ENCODE data around the gene GALNT16.
"Not testable (repeated sequence)": the region's sequence is repeated elsewhere in the genome, so short reads cannot be mapped to it uniquely, and the experiment has no call there.

The GALNT16 gene

DNA sequence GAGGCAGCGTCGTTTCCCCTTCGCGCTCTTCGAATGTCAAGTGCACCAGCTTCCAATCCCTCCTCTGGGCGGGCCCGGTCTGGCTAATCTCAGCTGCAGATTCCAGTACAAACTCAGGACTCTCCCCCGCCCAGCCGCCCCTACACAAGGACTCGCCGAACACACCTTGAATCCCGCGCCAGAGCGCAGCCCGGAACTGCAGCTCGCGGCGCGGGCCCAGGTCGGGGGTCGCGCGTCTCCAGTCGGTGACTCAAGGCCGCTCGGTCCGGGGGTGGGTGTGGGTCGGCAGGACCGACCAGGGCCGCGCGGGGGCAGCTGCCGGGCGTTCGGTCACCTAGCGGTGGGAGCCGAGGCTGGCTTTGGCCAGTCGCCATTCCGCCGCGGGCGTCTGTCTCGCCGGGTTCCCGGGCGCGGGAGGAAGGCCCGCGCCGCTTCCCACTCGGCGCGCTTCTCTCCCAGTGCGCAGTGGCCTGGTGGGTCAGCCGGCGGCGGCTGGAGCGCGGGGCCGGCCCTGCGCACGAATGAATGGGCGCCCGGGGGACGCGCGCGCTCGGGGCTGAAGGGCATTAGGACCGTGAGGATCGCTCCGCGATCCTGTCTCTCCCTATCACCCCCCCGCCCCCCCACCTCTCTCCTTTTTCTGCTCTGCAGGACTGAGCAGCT lies at the start of gene GALNT16:
GALNT16 (plus strand) TSS at position 632 of the 663 bp plus-strand sequence. CDS start 133 bp downstream, outside the sequence.
- H3K27ac ChIP-seq = no peak within 1 kb of the TSS
- no peak for DNase-seq (ENCODE audit: low read depth, low spot score)

GRCh38 chr14:69214393-69214792 lies 45.6 kb upstream of the GALNT16 start:
- DNase-seq (ENCODE audit: low read depth, low spot score) = no peak
- H3K27ac ChIP-seq = no peak overlapping the region

DNA sequence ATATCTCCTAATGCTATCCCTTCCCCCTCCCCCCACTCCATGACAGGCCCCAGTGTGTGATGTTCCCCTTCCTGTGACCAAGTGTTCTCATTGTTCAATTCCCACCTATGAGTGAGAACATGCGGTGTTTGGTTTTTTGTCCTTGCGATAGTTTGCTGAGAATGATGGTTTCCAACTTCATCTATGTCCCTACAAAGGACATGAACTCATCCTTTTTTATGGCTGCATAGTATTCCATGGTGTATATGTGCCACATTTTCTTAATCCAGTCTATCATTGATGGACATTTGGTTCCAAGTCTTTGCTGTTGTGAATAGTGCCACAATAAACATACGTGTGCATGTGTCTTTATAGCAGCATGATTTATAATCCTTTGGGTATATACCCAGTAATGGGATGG lies 42.3 kb upstream of the GALNT16 start:
- H3K27ac ChIP-seq; DNase-seq (ENCODE audit: low read depth, low spot score): not testable (repeated sequence)

- H3K27ac ChIP-seq = no peak overlapping the region
- DNase-seq (ENCODE audit: low read depth, low spot score) = no peak
Measured at GRCh38 chr14:69224946-69225345, 35.0 kb upstream of the GALNT16 start.

GRCh38 chr14:69226178-69226577 lies 33.8 kb upstream of the GALNT16 start:
- no peak for DNase-seq (ENCODE audit: low read depth, low spot score)
- H3K27ac ChIP-seq = no peak overlapping the region

DNA sequence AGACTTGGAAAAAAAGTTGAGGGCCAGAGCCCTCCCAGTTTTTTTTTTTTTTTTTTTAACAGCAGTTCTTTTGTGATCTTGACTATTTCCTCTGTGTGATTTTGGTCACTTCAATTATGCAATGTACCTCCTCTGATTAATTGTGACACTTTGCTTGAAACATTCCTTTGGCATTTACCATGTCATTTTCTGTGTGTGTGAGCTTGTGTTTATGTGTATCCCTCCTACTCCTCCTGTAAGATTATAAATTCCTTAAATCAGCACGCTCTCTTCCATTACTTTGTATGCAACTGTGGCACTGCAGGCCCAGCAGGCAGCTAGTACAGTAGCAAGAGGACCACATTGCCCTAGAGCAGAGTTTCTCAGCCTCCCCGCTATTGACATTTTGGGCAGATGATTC lies 33.2 kb upstream of the GALNT16 start:
- no peak overlapping the region for H3K27ac ChIP-seq
- no peak for DNase-seq (ENCODE audit: low read depth, low spot score)

GRCh38 chr14:69231486-69231885 lies 28.5 kb upstream of the GALNT16 start:
- DNase-seq (ENCODE audit: low read depth, low spot score) = no peak
- H3K27ac ChIP-seq = no peak overlapping the region

DNA sequence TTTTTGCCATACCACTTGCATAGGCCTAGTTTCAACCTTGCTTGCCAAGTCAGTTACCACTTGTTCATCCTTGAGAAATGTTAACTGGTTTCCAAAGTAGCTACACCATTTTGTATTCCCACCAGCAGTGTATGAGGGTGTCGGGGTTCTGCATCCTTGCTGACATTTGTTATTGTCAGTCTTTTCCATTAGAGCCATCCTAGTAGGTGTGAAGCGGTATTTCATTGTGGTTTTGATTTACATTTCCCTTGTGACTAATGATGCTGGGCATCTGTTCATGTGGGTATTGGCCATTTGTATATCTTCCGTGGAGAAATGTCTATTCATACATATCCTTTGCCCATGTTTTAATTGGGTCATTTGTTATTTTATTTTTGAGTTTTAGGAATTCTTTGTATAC lies 27.6 kb upstream of the GALNT16 start:
- DNase-seq (ENCODE audit: low read depth, low spot score) = no peak

GRCh38 chr14:69234106-69234505 lies 25.9 kb upstream of the GALNT16 start:
- no peak for DNase-seq (ENCODE audit: low read depth, low spot score)

More for the DNA sequence above, 27.6 kb upstream of the GALNT16 start:
- no peak overlapping the region for H3K27ac ChIP-seq

DNA sequence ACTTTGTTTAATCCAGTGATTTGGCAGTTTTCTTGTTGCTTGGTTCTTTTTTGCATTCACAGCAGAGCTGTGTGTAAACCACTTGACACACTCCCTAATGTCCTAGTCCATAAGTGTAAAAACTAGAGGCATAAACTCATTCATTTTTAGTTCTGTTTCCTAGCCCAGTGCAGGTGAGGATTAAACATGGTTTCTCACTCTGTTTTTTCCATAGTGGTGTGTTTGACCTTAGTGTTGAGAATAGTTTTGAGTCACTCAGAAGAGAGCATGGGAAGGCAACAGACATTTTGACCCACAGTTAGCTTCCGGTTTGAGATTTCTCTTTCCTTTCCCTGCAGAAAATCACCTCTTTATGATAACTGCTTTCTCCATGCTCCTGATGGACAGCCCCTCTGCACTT lies 24.2 kb upstream of the GALNT16 start:
- no peak for DNase-seq (ENCODE audit: low read depth, low spot score)
- H3K27ac ChIP-seq = no peak overlapping the region

More at GRCh38 chr14:69234106-69234505, 25.9 kb upstream of the GALNT16 start:
- no peak overlapping the region for H3K27ac ChIP-seq

GRCh38 chr14:69237142-69237541 lies 22.8 kb upstream of the GALNT16 start:
- no peak overlapping the region for H3K27ac ChIP-seq
- no peak for DNase-seq (ENCODE audit: low read depth, low spot score)

DNA sequence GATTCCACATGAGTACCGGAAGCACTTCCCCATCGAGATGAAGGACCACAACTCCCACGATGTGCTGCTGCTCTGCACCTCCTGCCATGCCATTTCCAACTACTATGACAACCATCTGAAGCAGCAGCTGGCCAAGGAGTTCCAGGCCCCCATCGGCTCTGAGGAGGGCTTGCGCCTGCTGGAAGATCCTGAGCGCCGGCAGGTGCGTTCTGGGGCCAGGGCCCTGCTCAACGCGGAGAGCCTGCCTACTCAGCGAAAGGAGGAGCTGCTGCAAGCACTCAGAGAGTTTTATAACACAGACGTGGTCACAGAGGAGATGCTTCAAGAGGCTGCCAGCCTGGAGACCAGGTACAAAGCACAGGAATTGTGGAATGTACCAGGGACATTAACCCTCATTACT lies 22.4 kb upstream of the GALNT16 start:
- no peak overlapping the region for H3K27ac ChIP-seq
- DNase-seq (ENCODE audit: low read depth, low spot score) = no peak

GRCh38 chr14:69238883-69239282 lies 21.1 kb upstream of the GALNT16 start:
- H3K27ac ChIP-seq = no peak overlapping the region
- DNase-seq (ENCODE audit: low read depth, low spot score) = no peak

GRCh38 chr14:69240527-69241173 lies 19.3 kb upstream of the GALNT16 start:
- DNase-seq (ENCODE audit: low read depth, low spot score) = no peak
- H3K27ac ChIP-seq = no peak overlapping the region

- DNase-seq (ENCODE audit: low read depth, low spot score) = no peak
- H3K27ac ChIP-seq = no peak overlapping the region
Measured at GRCh38 chr14:69241577-69241976, 18.4 kb upstream of the GALNT16 start.

DNA sequence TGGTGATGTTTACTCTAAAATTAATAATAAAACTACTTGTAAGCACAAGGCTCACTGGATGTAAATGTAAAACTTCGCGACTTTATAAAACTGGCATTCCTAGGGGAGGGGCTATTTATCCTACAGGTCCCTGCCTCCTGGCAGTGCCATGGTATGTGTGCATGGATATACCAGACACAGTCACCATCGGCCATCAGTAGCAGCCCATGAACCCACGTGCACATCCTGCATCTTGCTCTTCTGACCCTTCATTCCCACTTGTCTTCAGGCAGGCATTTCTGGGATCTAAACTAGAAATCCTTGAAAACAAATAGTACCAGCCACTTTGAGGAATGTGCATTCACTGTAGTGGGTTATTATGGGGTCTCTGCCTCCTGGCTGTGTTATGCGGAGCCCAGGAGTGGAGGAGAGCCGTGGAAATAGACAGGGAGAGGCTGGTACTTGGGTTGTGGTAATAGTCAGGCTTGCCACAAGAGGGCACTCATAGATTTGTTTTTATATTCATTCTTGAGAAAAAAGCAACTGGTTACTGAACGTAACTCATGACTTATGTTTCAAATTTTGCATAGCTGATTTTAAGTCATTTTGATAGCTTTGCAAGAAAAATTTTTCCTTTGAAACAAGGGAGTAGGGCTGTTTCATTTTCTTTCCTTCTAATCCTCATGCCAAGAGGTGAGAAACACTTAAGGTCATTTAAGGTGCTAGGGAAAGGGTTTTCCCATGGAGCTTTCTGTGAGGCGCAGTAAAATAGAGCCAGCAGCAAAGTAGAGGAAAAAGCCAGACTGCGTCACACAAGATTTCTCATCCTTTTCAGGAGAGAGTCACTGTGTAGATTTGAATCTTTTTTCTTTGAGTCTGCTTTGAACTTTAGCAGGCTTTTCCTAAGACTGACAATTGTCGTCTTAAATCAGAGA lies 17.4 kb upstream of the GALNT16 start:
- no peak overlapping the region for H3K27ac ChIP-seq
- DNase-seq (ENCODE audit: low read depth, low spot score) = peak; percentile 5

- no peak for DNase-seq (ENCODE audit: low read depth, low spot score)
- no peak overlapping the region for H3K27ac ChIP-seq
Measured at GRCh38 chr14:69244946-69245345, 15.0 kb upstream of the GALNT16 start.

DNA sequence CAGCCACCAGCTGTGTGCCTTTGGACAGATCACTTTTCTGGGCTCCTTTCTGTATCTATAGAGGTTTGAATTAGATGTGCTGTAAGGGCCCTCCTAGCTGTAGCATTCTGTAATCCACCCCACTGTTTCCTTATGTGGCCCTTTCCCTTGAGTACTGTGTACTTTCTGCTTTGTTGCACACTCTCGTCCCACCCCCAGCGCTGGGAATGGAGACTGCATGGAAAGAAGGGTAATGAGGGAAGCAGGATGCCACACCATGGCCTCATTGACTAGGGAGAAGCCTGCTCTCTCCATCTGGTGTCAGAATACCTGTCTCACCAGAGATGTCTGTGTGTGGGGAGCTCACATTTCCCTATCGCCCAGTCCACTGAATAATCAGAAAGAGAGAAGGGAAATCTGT lies 13.6 kb upstream of the GALNT16 start:
- H3K27ac ChIP-seq = no peak overlapping the region
- DNase-seq (ENCODE audit: low read depth, low spot score) = no peak

DNA sequence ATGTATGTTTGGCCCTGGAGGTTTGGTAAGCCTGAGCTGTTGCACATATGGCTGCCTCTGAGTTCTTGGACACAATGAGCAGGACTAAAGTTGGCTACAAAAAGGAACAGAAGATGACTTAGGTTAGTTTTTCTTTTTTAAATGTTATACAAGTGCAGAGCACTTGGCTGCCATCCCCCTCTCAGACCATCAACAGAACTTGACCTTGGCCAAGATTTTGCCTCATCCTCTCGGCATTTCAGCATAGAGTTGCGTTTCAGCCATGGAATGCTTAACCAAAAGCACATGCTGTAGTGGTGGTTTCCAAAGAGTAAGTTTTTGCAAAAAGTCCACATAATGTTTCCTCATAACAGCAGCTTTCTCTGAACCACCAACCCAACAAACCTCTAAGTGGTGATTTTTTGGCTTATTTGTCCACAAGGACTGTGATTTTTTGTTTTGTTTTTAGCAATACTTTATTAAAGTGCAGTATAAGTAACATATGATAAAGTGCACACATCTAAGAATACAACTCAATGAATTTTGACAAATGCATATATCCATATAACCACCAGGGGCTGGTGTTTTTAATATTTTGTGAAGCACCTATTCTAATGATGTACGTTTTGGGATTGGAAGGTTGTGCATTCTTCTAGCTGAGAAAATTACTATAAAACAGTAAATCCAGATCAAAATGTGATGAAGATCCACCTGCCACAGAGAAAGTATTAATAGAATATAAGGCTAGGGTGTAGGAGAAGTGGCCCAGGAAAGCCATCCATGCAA lies 12.1 kb upstream of the GALNT16 start:
- DNase-seq (ENCODE audit: low read depth, low spot score) = no peak
- H3K27ac ChIP-seq = no peak overlapping the region

DNA sequence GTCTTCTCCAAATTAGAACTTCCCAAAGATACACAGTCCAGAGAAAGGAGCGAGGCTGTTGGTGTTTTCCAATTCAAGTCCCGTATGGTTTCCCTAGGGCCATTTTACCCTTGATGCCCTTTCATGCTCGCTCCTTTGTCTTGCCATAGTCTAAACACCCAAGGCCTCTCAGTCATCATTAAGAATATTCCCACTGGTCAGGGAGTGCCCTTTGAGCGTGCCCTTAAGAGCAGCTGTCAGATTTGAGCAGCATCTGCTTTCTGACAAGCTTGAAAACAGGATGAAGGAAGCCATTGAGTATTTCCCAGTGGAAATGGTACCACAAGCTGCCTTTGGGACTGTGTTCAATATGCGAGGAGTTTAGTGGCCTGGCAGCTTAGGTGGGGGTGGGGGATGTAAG lies 10.4 kb upstream of the GALNT16 start:
- no peak overlapping the region for H3K27ac ChIP-seq
- DNase-seq (ENCODE audit: low read depth, low spot score) = no peak

All from epithelial cell of prostate (primary cell).